Muscle of leg (tissue), 11 donors: Measurements from ENCODE around the gene PDGFRB. TPM values are rescaled to one million over a fixed set of nuclear protein-coding genes. Genes with fewer than 3 reads are reported as not detected.
A peak's percentile ranks its signal among the peaks of the same experiment; 100 is the strongest.

Experiments used
- DNase-seq: peaks from one replicate; pipeline ENCODE4 v3.0.0; 2013
- H3K27ac ChIP-seq: one replicate; pipeline ENCODE4 v1.5.1; 2013; ENCODE audit warnings: mild to moderate bottlenecking, low read length, control low read depth
- H3K27me3 ChIP-seq: one replicate; pipeline ENCODE4 v1.6.1; 2013; ENCODE audit warnings: low read length; ENCODE audit not compliant: control insufficient read depth, insufficient read depth
- H3K36me3 ChIP-seq: one replicate; pipeline ENCODE4 v1.6.1; 2013; ENCODE audit warnings: low read length; ENCODE audit not compliant: control insufficient read depth, insufficient read depth
- H3K4me1 ChIP-seq: one replicate; pipeline ENCODE4 v1.6.1; 2013; ENCODE audit warnings: low read length; ENCODE audit not compliant: control insufficient read depth, insufficient read depth
- H3K4me3 ChIP-seq: one replicate; pipeline ENCODE4 v1.5.1; 2013; ENCODE audit warnings: low read length, control low read depth
- H3K9me3 ChIP-seq: replicated peaks from 2 replicates; pipeline ENCODE4 v1.6.1; 2013; ENCODE audit warnings: low read depth, low read length; ENCODE audit not compliant: control insufficient read depth
- WGBS: methylation state at CpG from one replicate; pipeline ENCODE4 v1.1.5; 2013; ENCODE audit warnings: missing lambda C conversion rate; ENCODE audit not compliant: insufficient coverage; 5-methylcytosine and 5-hydroxymethylcytosine counted together
- polyA plus RNA-seq, 8 donors: library from polyadenylated mRNA; unstranded; fragments of 120-200 nt; gene quantifications; one replicate each; pipeline versions ENCODE4 v1.2.1 to v1.2.3, GENCODE V29; 2013; ENCODE audit warnings: inconsistent platforms in 1 of 8, low replicate concordance in 1 of 8; ENCODE audit not compliant: insufficient read length in 8 of 8, insufficient read depth in 1 of 8
- total RNA-seq: library from RNA; stranded (reverse); fragments of 120-200 nt; gene quantifications from one replicate; pipeline ENCODE4 v1.2.4, GENCODE V29; 2013

PDGFRB gene
- total and polyA plus RNA-seq, 9 donors, result 109 to 152 (median 129) TPM

DNA sequence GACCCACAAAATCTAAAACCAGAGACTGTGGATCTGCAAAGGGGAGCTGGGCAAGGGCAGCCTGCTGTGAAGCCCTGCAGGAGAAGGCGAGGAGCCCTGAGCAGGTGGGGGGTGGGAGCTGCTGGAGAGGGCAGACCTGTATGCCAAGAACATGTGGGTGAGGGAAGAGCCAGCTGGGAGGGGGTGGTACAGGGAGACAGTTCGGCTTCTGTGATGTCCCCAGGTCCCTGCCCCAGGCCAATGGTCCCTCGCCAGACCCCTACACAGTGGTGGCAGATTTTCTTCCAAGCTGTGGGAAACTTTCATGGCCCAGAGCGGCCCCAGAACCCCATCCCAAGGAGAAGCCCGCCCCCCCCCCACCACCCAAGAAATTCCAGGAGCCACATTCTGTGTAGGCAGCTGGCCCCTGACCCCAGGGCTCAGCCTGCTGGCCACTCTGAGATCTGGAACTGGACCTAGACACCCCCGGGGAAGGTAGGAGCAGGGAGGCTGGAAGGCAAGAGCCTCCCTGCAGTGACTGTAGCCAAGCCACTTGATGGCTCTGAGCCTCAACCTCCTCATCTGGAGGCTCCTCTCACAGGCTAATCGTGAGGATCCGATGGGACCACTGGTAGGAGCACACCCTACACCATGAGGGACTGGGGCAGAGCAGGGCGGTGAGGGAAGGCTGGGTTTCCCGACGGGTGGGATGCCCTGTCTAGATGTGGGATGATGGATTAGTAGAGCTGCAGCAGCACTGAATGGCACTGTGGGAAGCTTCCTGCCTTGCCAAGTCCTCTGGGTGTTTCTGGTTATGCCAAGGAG lies 46.7 kb downstream of the PDGFRB start:
- peaks cover 15% of the 10 kb centered on the region for H3K4me1 ChIP-seq
- H3K9me3 ChIP-seq, result no peaks in the 10 kb centered on the region
- H3K36me3 ChIP-seq, result peaks cover 1% of the 10 kb centered on the region
- 84% methylated on average over 3 of the region's 11 CpGs for WGBS
- H3K4me3 ChIP-seq, result no peak overlapping the region
- peak; percentile 5 for DNase-seq
- H3K27me3 ChIP-seq, result no peaks in the 10 kb centered on the region
- no peak overlapping the region for H3K27ac ChIP-seq

- WGBS, result 39% methylated on average over 3 of the region's 4 CpGs
- H3K4me1 ChIP-seq, result peaks cover 10% of the 10 kb centered on the region
- H3K36me3 ChIP-seq, result no peaks in the 10 kb centered on the region
- peak; percentile 20 for DNase-seq
- H3K27ac ChIP-seq, result no peak overlapping the region
- H3K4me3 ChIP-seq, result no peak overlapping the region
- no peaks in the 10 kb centered on the region for H3K9me3 ChIP-seq
- no peaks in the 10 kb centered on the region for H3K27me3 ChIP-seq
Observed at GRCh38 chr5:150107909-150108447, 47.7 kb downstream of the PDGFRB start.

GRCh38 chr5:150106674-150107426 lies 48.8 kb downstream of the PDGFRB start:
- Histone ChIP-seq H3K4me3 (no peak overlapping the region), H3K27ac (no peak overlapping the region), H3K27me3 (no peaks in the 10 kb centered on the region), H3K36me3 (no peaks in the 10 kb centered on the region), H3K4me1 (peaks cover 2% of the 10 kb centered on the region), H3K9me3 (no peaks in the 10 kb centered on the region)
- peak; percentile 22 for DNase-seq
- 100% methylated on average over 1 of the region's 4 CpGs for WGBS

DNA sequence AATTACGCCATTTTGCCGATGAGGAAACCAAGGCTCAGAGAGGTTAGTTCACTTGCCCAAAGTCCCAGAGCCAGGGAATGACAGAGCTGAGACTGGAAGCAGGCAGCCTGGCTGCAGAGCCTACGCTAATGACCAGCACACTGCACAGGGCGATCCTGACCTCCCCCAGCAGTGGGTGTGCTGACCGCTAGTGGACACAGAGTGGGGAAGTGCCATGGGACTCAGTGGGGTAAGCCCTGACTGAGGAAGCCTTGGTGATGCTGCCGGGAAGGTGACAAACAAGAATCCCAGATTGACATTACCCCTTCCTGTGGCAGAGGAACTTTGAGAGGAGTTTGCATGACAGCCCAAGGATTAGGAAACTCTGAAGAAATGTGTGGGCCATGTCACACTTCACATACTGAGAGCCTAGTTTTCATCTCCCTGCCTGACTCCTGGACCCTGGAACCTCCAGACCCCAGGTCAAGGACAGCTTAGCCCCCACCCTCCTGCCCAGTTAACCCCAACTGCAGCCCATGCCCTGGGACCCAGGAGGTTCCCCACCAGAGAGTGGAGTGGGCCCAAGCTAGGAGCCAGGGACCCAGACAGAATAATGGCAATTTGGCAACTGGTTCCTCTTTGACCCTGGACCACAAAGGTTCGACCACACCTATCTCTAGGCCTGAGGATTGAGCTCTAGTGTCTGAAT lies 49.6 kb downstream of the PDGFRB start:
- H3K4me3 ChIP-seq, result no peak overlapping the region
- WGBS, result 81% methylated on average over 5 of the region's 7 CpGs
- peaks cover 2% of the 10 kb centered on the region for H3K4me1 ChIP-seq
- no peaks in the 10 kb centered on the region for H3K9me3 ChIP-seq
- no peak overlapping the region for H3K27ac ChIP-seq
- DNase-seq, result no peak
- H3K36me3 ChIP-seq, result no peaks in the 10 kb centered on the region
- H3K27me3 ChIP-seq, result no peaks in the 10 kb centered on the region

DNA sequence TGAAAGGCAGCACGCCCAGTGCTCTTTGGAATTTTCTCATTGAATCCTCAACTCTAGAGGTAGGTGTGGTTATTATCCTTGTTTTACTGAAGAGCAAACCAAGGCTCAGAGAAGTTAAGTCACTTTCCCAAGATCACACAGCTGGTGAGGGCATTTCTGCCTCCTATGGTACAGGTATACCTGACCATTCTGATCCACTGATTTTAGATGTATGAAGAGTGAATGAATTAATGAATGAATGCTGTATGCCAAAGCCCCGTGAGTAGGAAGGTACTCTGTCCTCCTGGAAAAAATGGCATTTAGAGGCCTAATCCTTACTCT lies 51.1 kb downstream of the PDGFRB start:
- peaks cover 2% of the 10 kb centered on the region for H3K4me1 ChIP-seq
- H3K27me3 ChIP-seq, result no peaks in the 10 kb centered on the region
- H3K9me3 ChIP-seq, result no peaks in the 10 kb centered on the region
- H3K36me3 ChIP-seq, result no peaks in the 10 kb centered on the region
- no peak for DNase-seq
- no CpG with 5 or more reads among the region's 2 CpGs for WGBS
- H3K27ac ChIP-seq, result no peak overlapping the region
- H3K4me3 ChIP-seq, result no peak overlapping the region

DNA sequence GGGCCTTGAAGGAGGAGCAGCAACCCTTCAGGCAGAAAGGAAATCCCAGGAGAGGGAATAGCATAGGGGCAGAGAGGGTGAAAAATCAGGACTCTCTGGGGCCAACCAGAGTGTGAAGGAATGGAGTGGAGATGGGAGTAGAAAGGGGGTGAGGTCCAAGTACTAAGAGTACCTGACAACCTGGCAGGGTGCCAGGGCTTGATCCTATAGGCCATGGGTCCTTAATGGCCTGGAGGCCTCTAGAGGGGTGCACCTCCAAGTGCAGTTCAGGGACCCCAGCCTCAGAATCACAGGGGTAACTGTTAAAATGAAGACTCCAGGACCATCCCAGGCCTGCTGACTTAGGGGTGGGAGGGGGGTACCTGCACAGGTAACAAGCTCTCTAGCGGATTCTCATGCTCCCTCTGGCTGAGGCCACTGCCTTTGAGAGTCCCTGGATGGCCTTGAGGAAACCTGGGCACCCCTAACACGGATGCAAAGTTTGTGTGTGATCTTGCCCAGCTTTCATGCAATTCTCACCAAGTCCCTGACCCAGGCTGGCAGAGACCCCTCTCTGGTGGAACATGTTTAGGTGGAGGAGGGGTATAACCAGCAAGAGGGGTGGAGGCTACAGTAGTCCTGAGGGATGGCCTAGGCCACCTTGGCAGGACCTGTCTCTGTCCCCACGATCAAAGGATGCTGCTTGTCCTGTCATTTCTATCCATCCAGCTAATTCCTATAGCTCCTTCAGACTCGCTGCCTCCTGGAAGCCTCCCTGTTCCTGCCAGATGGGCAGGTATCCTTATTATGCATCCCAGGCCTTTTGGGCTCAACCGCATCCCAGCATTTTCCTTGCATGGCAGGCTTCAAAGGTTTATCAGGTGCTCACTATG lies 51.7 kb downstream of the PDGFRB start:
- 87% methylated on average over 4 of the region's 5 CpGs for WGBS
- Histone ChIP-seq H3K27me3 (no peaks in the 10 kb centered on the region), H3K9me3 (no peaks in the 10 kb centered on the region), H3K4me3 (no peak overlapping the region), H3K4me1 (peaks cover 2% of the 10 kb centered on the region), H3K36me3 (no peaks in the 10 kb centered on the region), H3K27ac (no peak overlapping the region)
- DNase-seq, result no peak

DNA sequence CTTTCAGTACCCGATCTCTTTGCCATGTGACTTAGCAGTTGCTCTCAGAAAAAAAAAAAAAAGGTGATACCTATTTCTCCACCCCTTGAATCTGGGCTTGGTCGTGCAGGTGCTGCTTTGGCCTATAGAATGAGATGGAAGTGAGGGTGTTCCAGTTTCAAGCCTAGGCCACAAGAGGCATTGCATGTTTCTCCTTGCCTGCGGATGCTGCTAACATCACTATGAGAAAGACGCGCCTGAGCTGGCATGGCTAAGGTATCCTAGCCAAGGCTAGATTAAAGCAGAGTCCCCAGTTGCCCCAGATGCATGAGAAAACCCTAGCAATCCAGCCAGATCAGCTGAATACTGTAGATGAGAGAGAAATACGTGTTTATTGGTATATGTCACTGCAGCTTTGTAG lies 54.6 kb downstream of the PDGFRB start:
- Histone ChIP-seq H3K27ac (no peak overlapping the region), H3K27me3 (no peaks in the 10 kb centered on the region), H3K36me3 (no peaks in the 10 kb centered on the region), H3K9me3 (no peaks in the 10 kb centered on the region), H3K4me3 (no peak overlapping the region), H3K4me1 (no peaks in the 10 kb centered on the region)
- DNase-seq, result no peak
- 65% methylated on average over 5 of the region's 6 CpGs for WGBS

DNA sequence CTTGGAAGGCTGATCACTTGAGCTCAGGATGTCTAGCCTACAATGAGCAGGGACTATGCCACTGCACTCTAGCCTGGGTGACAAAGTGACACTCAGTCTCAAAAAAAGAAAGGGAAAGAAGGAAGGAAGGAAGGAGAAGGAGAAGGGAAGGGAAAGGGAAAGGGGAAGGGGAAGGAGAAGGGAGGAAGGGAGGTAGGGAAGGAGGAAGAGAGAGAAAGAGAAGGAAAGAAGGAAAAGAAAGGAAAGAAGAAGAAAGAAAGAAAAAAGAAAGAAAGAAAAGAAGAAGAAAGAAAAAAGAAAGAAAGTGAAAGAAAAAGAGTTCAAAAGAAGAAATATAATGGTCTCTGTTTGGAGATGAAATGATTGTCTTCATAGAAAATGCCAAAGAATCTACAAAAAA lies 58.5 kb downstream of the PDGFRB start:
- Histone ChIP-seq H3K4me3 (no peak overlapping the region), H3K27ac (no peak overlapping the region), H3K9me3 (no peaks in the 10 kb centered on the region), H3K27me3 (no peaks in the 10 kb centered on the region), H3K4me1 (no peaks in the 10 kb centered on the region), H3K36me3 (no peaks in the 10 kb centered on the region)
- DNase-seq, result no peak

DNA sequence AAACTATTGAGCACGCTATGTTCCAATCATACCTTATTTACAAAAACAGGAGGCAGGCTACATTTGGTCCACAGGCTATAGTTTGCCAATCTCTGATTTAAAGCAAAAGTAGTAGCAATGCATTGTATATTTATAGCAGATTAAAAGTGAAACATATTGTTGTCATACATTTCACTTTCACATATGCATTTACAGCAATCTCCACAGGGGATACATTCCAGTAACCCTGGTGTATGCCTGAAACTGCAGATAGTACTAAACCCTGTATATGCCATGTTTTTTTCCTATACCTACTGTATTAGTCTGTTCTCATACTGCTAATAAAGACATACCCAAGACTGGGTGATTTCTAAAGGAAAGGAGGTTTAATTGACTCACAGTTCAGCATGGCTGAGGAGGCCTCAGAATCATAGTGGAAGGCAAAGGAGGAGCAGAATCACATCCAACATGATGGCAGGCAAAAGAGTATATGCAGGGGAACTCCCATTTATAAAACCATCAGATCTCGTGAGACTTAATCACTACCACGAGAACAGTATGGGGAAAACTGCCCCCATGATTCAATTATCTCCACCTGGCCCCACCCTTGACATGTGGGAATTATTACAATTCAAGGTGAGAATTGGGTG lies 63.4 kb downstream of the PDGFRB start:
- no peak overlapping the region for H3K27ac ChIP-seq
- no peaks in the 10 kb centered on the region for H3K4me1 ChIP-seq
- H3K4me3 ChIP-seq, result no peak overlapping the region
- H3K9me3 ChIP-seq, result no peaks in the 10 kb centered on the region
- no peaks in the 10 kb centered on the region for H3K36me3 ChIP-seq
- WGBS, result no CpG with 5 or more reads among the region's 3 CpGs
- no peaks in the 10 kb centered on the region for H3K27me3 ChIP-seq
- no peak for DNase-seq
